GM12878 (cell line): ENCODE results near the gene ETV2. TPM values are rescaled to one million over a fixed set of nuclear protein-coding genes. Genes with fewer than 3 reads are reported as not detected.
A peak's percentile ranks its signal among the peaks of the same experiment; 100 is the strongest.

Source experiments
- BACH1 ChIP-seq: fragments of 450-650 bp; IDR thresholded peaks from 2 replicates; pipeline ENCODE4 v1.6.1; 2017; ENCODE audit warnings: mild to moderate bottlenecking, borderline replicate concordance
- CTCF ChIP-seq, 3 experiments: IDR thresholded peaks in 2 of 3; conservative IDR thresholded peaks in 1 of 3; 2 replicates each; pipeline ENCODE4 v1.5.1; 2011; ENCODE audit warnings: low read depth in 3 of 3, low read length in 3 of 3, mild to moderate bottlenecking in 3 of 3, control low read depth in 2 of 3, moderate library complexity in 2 of 3, inconsistent platforms in 1 of 3, mixed read lengths in 1 of 3; ENCODE audit not compliant: control insufficient read depth in 2 of 3, insufficient read depth in 1 of 3; ENCODE audit errors: extremely low read depth in 1 of 3
- EP300 ChIP-seq, 2 experiments: fragments of 150-350 bp in 1 of 2; IDR thresholded peaks; 2 replicates each; pipeline ENCODE4 v1.6.1; 2011 to 2012; ENCODE audit warnings: low read depth in 2 of 2, low read length in 2 of 2, borderline replicate concordance in 1 of 2, improper control_type of control experiment in 1 of 2, inconsistent platforms in 1 of 2; ENCODE audit not compliant: control insufficient read depth in 1 of 2
- GABPA ChIP-seq: IDR thresholded peaks from 2 replicates; pipeline ENCODE4 v1.6.1; 2014; ENCODE audit warnings: antibody characterized with exemption, low read depth, mild to moderate bottlenecking, inconsistent platforms
- IKZF2 ChIP-seq, 2 experiments: fragments of 450-650 bp; IDR thresholded peaks; 2 replicates each; pipeline ENCODE4 v1.6.1; 2017; ENCODE audit warnings: mild to moderate bottlenecking in 2 of 2, moderate library complexity in 2 of 2
- IRF3 ChIP-seq: fragments of 450-650 bp; IDR thresholded peaks from 2 replicates; pipeline ENCODE4 v1.6.1; 2014; ENCODE audit warnings: mild to moderate bottlenecking
- KAT2A ChIP-seq: conservative IDR thresholded peaks from 2 replicates; pipeline ENCODE4 v1.6.1; 2011; ENCODE audit warnings: low read depth, low read length; ENCODE audit not compliant: control insufficient read depth
- POLR2A ChIP-seq: IDR thresholded peaks from 2 replicates; pipeline ENCODE4 v1.6.1; 2011; ENCODE audit warnings: low read depth, mild to moderate bottlenecking, low read length
- POU2F2 ChIP-seq: IDR thresholded peaks from 3 replicates; pipeline ENCODE4 v1.6.1; 2011; ENCODE audit warnings: low read depth, mild to moderate bottlenecking, low read length, borderline replicate concordance
- RCOR1 ChIP-seq: conservative IDR thresholded peaks from 2 replicates; pipeline ENCODE4 v1.6.1; 2012; ENCODE audit warnings: low read depth, low read length, improper control_type of control experiment
- SP1 ChIP-seq: IDR thresholded peaks from one replicate; pipeline ENCODE4 v1.6.1; 2011; ENCODE audit warnings: low read depth, low read length
- SUPT20H ChIP-seq: IDR thresholded peaks from 2 replicates; pipeline ENCODE4 v1.6.1; 2011; ENCODE audit warnings: low read depth, mild to moderate bottlenecking, low read length, moderate library complexity, borderline replicate concordance; ENCODE audit not compliant: control insufficient read depth
- TAF1 ChIP-seq: IDR thresholded peaks from 2 replicates; pipeline ENCODE4 v1.6.1; 2011; ENCODE audit warnings: mild to moderate bottlenecking, low read depth, low read length, borderline replicate concordance
- USF2 ChIP-seq: IDR thresholded peaks from 2 replicates; pipeline ENCODE4 v1.6.1; 2011; ENCODE audit warnings: low read depth, low read length, improper control_type of control experiment, borderline replicate concordance
- polyA plus RNA-seq, 11 experiments: library from polyadenylated mRNA; depleted of rRNA in 4 of 11; unstranded in 6 of 11; stranded (reverse) in 5 of 11; fragments of >200 nt; fragmentation: Nextera tagmentation in 4 of 11; fragmentation: Illumina TruSeq in 1 of 11; extraction: Ambion mirVana in 4 of 11; extraction: Trizol in 1 of 11; gene quantifications; 1 replicate in 1 of 11; 2 replicates in 10 of 11; pipeline versions ENCODE4 v1.2.1 to v1.2.3, GENCODE V29; 2011 to 2016; ENCODE audit warnings: inconsistent platforms in 2 of 11, missing spikeins in 2 of 11, low read depth in 1 of 11
- total RNA-seq, 4 experiments: library from RNA; depleted of rRNA in 3 of 4; stranded (reverse); fragments of >200 nt in 3 of 4; fragmentation: Illumina TruSeq in 1 of 4; extraction: Trizol in 1 of 4; gene quantifications; 2 replicates each; pipeline versions ENCODE4 v1.2.1 to v1.2.3, GENCODE V29; 2013 to 2021
- TF ChIP-seq, protein P1 (sequence below): fragments of 450-650 bp; IDR thresholded peaks from 2 replicates; pipeline ENCODE4 v1.6.1; 2017; ENCODE audit warnings: low read depth, mild to moderate bottlenecking, moderate library complexity
- TF ChIP-seq, protein P2 (sequence below): fragments of 450-650 bp; IDR thresholded peaks from 2 replicates; pipeline ENCODE4 v1.6.1; 2017; ENCODE audit warnings: mild to moderate bottlenecking, moderate library complexity
- TF ChIP-seq, protein P3 (sequence below): IDR thresholded peaks from 2 replicates; pipeline ENCODE4 v1.6.1; 2011; ENCODE audit warnings: mild to moderate bottlenecking, low read depth, low read length, moderate library complexity; ENCODE audit not compliant: insufficient replicate concordance

The ETV2 gene
- total and polyA plus RNA-seq, 10 of the 15 experiments (the other 5 are each of a cell fraction or from before 2014, with no cell fraction given), result 0.10 to 1.4 (median 0.54) TPM; not detected in 1

- TF ChIP-seq, protein P1, sequence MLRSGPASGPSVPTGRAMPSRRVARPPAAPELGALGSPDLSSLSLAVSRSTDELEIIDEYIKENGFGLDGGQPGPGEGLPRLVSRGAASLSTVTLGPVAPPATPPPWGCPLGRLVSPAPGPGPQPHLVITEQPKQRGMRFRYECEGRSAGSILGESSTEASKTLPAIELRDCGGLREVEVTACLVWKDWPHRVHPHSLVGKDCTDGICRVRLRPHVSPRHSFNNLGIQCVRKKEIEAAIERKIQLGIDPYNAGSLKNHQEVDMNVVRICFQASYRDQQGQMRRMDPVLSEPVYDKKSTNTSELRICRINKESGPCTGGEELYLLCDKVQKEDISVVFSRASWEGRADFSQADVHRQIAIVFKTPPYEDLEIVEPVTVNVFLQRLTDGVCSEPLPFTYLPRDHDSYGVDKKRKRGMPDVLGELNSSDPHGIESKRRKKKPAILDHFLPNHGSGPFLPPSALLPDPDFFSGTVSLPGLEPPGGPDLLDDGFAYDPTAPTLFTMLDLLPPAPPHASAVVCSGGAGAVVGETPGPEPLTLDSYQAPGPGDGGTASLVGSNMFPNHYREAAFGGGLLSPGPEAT, result no peak
- TF ChIP-seq KAT2A, result no peak
- no peak for TF ChIP-seq EP300 (IDR thresholded peaks at IDR 0.05; ENCODE audit: borderline replicate concordance in 1 of 2, control insufficient read depth in 1 of 2, low read depth in 2 of 2, low read length in 2 of 2)
- TF ChIP-seq, protein P2, sequence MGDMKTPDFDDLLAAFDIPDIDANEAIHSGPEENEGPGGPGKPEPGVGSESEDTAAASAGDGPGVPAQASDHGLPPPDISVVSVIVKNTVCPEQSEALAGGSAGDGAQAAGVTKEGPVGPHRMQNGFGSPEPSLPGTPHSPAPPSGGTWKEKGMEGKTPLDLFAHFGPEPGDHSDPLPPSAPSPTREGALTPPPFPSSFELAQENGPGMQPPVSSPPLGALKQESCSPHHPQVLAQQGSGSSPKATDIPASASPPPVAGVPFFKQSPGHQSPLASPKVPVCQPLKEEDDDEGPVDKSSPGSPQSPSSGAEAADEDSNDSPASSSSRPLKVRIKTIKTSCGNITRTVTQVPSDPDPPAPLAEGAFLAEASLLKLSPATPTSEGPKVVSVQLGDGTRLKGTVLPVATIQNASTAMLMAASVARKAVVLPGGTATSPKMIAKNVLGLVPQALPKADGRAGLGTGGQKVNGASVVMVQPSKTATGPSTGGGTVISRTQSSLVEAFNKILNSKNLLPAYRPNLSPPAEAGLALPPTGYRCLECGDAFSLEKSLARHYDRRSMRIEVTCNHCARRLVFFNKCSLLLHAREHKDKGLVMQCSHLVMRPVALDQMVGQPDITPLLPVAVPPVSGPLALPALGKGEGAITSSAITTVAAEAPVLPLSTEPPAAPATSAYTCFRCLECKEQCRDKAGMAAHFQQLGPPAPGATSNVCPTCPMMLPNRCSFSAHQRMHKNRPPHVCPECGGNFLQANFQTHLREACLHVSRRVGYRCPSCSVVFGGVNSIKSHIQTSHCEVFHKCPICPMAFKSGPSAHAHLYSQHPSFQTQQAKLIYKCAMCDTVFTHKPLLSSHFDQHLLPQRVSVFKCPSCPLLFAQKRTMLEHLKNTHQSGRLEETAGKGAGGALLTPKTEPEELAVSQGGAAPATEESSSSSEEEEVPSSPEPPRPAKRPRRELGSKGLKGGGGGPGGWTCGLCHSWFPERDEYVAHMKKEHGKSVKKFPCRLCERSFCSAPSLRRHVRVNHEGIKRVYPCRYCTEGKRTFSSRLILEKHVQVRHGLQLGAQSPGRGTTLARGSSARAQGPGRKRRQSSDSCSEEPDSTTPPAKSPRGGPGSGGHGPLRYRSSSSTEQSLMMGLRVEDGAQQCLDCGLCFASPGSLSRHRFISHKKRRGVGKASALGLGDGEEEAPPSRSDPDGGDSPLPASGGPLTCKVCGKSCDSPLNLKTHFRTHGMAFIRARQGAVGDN, result no peak
- 0 out of 2 replicates have a peak, but pooled peaks have one; percentile 20 for TF ChIP-seq POLR2A
- TF ChIP-seq TAF1, result no peak
- TF ChIP-seq CTCF (IDR thresholded peaks at IDR 0.05 in 2 of 3, conservative IDR thresholded peaks at IDR 0.05 in 1 of 3; ENCODE audit: control insufficient read depth in 2 of 3, extremely low read depth in 1 of 3, insufficient read depth in 1 of 3, low read depth in 3 of 3, low read length in 3 of 3), result no peak
- no peak for TF ChIP-seq USF2
- no peak for TF ChIP-seq BACH1
- TF ChIP-seq IRF3, result no peak
- no peak for TF ChIP-seq SUPT20H
- peak; percentile 47 for TF ChIP-seq SP1
- 0 out of 4 replicates have a peak, but pooled peaks of 1 of the 2 experiments have one; percentile 10 for TF ChIP-seq IKZF2 (IDR thresholded peaks at IDR 0.05)
- no peak for TF ChIP-seq RCOR1
- no peak for TF ChIP-seq POU2F2
- TF ChIP-seq, protein P3, sequence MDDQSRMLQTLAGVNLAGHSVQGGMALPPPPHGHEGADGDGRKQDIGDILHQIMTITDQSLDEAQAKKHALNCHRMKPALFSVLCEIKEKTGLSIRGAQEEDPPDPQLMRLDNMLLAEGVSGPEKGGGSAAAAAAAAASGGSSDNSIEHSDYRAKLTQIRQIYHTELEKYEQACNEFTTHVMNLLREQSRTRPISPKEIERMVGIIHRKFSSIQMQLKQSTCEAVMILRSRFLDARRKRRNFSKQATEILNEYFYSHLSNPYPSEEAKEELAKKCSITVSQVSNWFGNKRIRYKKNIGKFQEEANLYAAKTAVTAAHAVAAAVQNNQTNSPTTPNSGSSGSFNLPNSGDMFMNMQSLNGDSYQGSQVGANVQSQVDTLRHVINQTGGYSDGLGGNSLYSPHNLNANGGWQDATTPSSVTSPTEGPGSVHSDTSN, result peak; percentile 60
- TF ChIP-seq GABPA, result no peak
These were observed at the start of gene ETV2 (continued) for GRCh38 chr19:35641515-35642151.
